Measurements from ENCODE around the gene UBAP1.

DNA sequence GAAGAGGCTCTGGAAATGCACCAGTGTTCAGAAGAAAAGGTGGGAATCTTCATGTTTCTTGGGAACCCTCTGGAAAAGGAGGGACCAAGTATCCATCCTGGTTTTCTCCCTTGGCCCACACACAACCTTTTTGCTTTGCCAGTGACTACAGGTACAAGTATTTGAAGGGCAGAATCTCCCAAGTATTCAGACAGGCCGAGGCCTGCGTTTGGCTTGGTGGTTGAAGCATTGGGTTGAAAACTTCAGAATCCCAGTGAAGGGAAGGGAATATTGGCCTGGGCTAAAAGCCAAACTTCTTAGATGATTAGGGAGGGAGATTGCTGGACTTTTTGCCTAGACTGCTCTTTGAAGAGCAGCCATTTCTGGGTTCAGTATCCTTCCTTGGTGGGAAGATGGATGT lies 71.9 kb downstream of the UBAP1 start:
- no peak for TF ChIP-seq POLR2A (IDR thresholded peaks at IDR 0.05; ENCODE audit: low read length)
- TF ChIP-seq GATA1 (IDR thresholded peaks at IDR 0.05; ENCODE audit: low read depth, low read length) = no peak

All from erythroblast (primary cell).